B cell (primary cell): ENCODE results near the gene NTMT1. TPM values are rescaled to one million over a fixed set of nuclear protein-coding genes. Genes with fewer than 3 reads are reported as not detected.

Experiments
- ATAC-seq: fragments of 200-7000 bp; cut with Tn5 transposase; one replicate; pipeline ENCODE4 v1.10.0; 2021; ENCODE audit warnings: low read depth, mild to moderate bottlenecking, moderate number of reproducible peaks, moderate library complexity
- CTCF ChIA-PET: fragments of 350-600 bp; sonication (Branson Sonifier 250); formaldehyde crosslinking; loops from one replicate; lab custom pipeline; 2021; ENCODE audit warnings: antibody characterized with exemption, inconsistent platforms; lab: Charles Lee
- POLR2A ChIA-PET: fragments of 350-600 bp; sonication (Branson Sonifier 250); formaldehyde crosslinking; loops from one replicate; lab custom pipeline; 2021; ENCODE audit warnings: antibody characterized with exemption; lab: Charles Lee
- DNase-seq: peaks from one replicate; pipeline ENCODE4 v3.0.0; 2013
- H2AFZ ChIP-seq: 2 replicates; pipeline ENCODE4 v1.6.1; 2012; ENCODE audit warnings: mild to moderate bottlenecking, low read depth, low read length; ENCODE audit not compliant: insufficient read depth, poor library complexity, severe bottlenecking
- H3K27ac ChIP-seq, 2 donors: 1 replicate in 1 of 2; 2 replicates in 1 of 2; pipeline ENCODE4 v1.5.1; 2012 to 2013; ENCODE audit warnings: low read length in 2 of 2, mild to moderate bottlenecking in 2 of 2, moderate library complexity in 1 of 2
- H3K27me3 ChIP-seq, 4 experiments: fragments of 200-600 bp in 1 of 4; sonication (generic) in 1 of 4; replicated peaks in 1 of 4; 1 replicate in 2 of 4; 2 replicates in 2 of 4; pipeline versions ENCODE4 v1.6.1 to v1.7.0; 2013 to 2016; ENCODE audit warnings: low read length in 3 of 4, mild to moderate bottlenecking in 2 of 4, mixed read lengths in 1 of 4, moderate library complexity in 1 of 4; ENCODE audit not compliant: insufficient read depth in 4 of 4, control insufficient read depth in 3 of 4; ENCODE audit errors: control extremely low read depth in 1 of 4
- H3K36me3 ChIP-seq, 2 experiments: replicated peaks in 1 of 2; 1 replicate in 1 of 2; 2 replicates in 1 of 2; pipeline versions ENCODE4 v1.6.1 to v1.7.1; 2013; ENCODE audit warnings: low read length in 1 of 2; ENCODE audit not compliant: insufficient read depth in 2 of 2, control insufficient read depth in 1 of 2; ENCODE audit errors: control extremely low read depth in 1 of 2, extremely low read depth in 1 of 2
- H3K4me1 ChIP-seq, 2 donors: fragments of 200-600 bp in 1 of 2; sonication (generic) in 1 of 2; 1 replicate in 1 of 2; 2 replicates in 1 of 2; pipeline versions ENCODE4 v1.5.1 to v1.6.1; 2013 to 2017; ENCODE audit warnings: low read length in 2 of 2; ENCODE audit not compliant: control insufficient read depth in 2 of 2, insufficient read depth in 2 of 2
- H3K4me2 ChIP-seq: replicated peaks from 2 replicates; pipeline ENCODE3; 2012; ENCODE audit warnings: mild to moderate bottlenecking, low read depth, low read length; ENCODE audit not compliant: poor library complexity, severe bottlenecking
- H3K4me3 ChIP-seq, 5 experiments: fragments of 200-600 bp in 1 of 5; sonication (generic) in 1 of 5; 1 replicate in 3 of 5; 2 replicates in 2 of 5; pipeline versions ENCODE4 v1.5.1 to v1.7.0; 2011 to 2016; ENCODE audit warnings: low read length in 4 of 5, mild to moderate bottlenecking in 4 of 5, low read depth in 2 of 5, control low read depth in 1 of 5, moderate library complexity in 1 of 5; ENCODE audit not compliant: insufficient read depth in 1 of 5; ENCODE audit errors: control extremely low read depth in 1 of 5, extremely low read depth in 1 of 5
- H3K79me2 ChIP-seq: fragments of 200-600 bp; sonication (generic); one replicate; pipeline ENCODE4 v1.6.0; 2016; ENCODE audit warnings: low read length; ENCODE audit not compliant: control insufficient read depth, insufficient read depth
- H3K9ac ChIP-seq: fragments of 200-600 bp; sonication (generic); 2 replicates; pipeline ENCODE4 v1.6.1; 2017; ENCODE audit warnings: mild to moderate bottlenecking, low read length, moderate library complexity
- H3K9me3 ChIP-seq, 3 donors: one replicate each; pipeline versions ENCODE4 v1.6.1 to v1.7.1; 2013; ENCODE audit warnings: low read length in 2 of 3; ENCODE audit not compliant: control insufficient read depth in 2 of 3, insufficient read depth in 1 of 3; ENCODE audit errors: control extremely low read depth in 1 of 3
- H4K20me1 ChIP-seq: 2 replicates; pipeline ENCODE4 v1.6.0; 2012; ENCODE audit warnings: mild to moderate bottlenecking, low read length; ENCODE audit not compliant: insufficient read depth, control insufficient read depth, poor library complexity, severe bottlenecking
- H3K27ac Mint-ChIP-seq: one replicate; pipeline ENCODE4 v1.8.0; 2021; ENCODE audit warnings: mixed read lengths
- H3K27me3 Mint-ChIP-seq: one replicate; pipeline ENCODE4 v1.8.0; 2021; ENCODE audit warnings: mixed read lengths
- H3K4me1 Mint-ChIP-seq: one replicate; pipeline ENCODE4 v1.8.0; 2021; ENCODE audit warnings: mixed read lengths
- H3K4me3 Mint-ChIP-seq: one replicate; pipeline ENCODE4 v1.8.0; 2021; ENCODE audit warnings: mixed read lengths
- H3K9me3 Mint-ChIP-seq: one replicate; pipeline ENCODE4 v1.8.0; 2022; ENCODE audit warnings: mixed read lengths; ENCODE audit not compliant: insufficient read depth
- CTCF ChIP-seq: fragments of 200-600 bp; IDR thresholded peaks from one replicate; pipeline ENCODE4 v1.8.0; 2022; ENCODE audit warnings: antibody characterized with exemption, mild to moderate bottlenecking
- EZH2 ChIP-seq: IDR thresholded peaks from 2 replicates; pipeline ENCODE4 v1.6.1; 2012; ENCODE audit warnings: borderline replicate concordance, low read depth, mild to moderate bottlenecking, moderate library complexity, low read length; ENCODE audit not compliant: insufficient read depth, poor library complexity, severe bottlenecking
- WGBS: methylation state at CpG from one replicate; pipeline ENCODE4 v1.1.5; 2013; ENCODE audit warnings: missing lambda C conversion rate; ENCODE audit not compliant: insufficient coverage; 5-methylcytosine and 5-hydroxymethylcytosine counted together
- intact Hi-C: fragments of 100-400 bp; cut with micrococcal nuclease; formaldehyde crosslinking; loops from one replicate; pipeline ENCODE4 v1.10.0; 2022
- polyA plus RNA-seq: library from polyadenylated mRNA; depleted of rRNA; stranded (reverse); fragments of >200 nt; gene quantifications from 2 replicates; pipeline ENCODE4 v1.2.3, GENCODE V29; 2012
- total RNA-seq, 2 donors: library from RNA; stranded (reverse); fragments of 120-200 nt in 1 of 2; gene quantifications; 1 replicate in 1 of 2; 2 replicates in 1 of 2; pipeline versions ENCODE4 v1.2.3 to v1.2.4, GENCODE V29; 2013 to 2022

Gene NTMT1
- total and polyA plus RNA-seq, 2 donors (not counting 1 experiment from before 2014, with no cell fraction given) = 21.8 to 35.3 TPM

- H3K9me3 ChIP-seq = no peaks in the 10 kb centered on the region
- POLR2A ChIA-PET = no interaction called here
- ATAC-seq (no peak), DNase-seq (no peak)
- intact Hi-C loops = no loop called here
- H3K27me3 ChIP-seq = no peaks in the 10 kb centered on the region
- TF ChIP-seq EZH2 (no peak), CTCF (no peak)
- H3K79me2 ChIP-seq = peaks cover 49% of the 10 kb centered on the region
- no peaks in the 10 kb centered on the region for H3K27me3 Mint-ChIP-seq
- peaks cover 77% of the 10 kb centered on the region for H4K20me1 ChIP-seq
- no peak overlapping the region for H3K4me3 ChIP-seq
- H3K9me3 Mint-ChIP-seq = no peaks in the 10 kb centered on the region
- no peaks in the 10 kb centered on the region for H3K4me1 ChIP-seq
- no peak overlapping the region for H3K9ac ChIP-seq
- CTCF ChIA-PET = interaction anchor here (1.0 kb wide), 1 partner anchor 9 kb away, joined by 4 read pairs; no protein-coding TSS in a partner anchor
- no peak overlapping the region for H3K4me3 Mint-ChIP-seq
- no peak overlapping the region for H3K27ac Mint-ChIP-seq
- 89% methylated on average over 13 of the region's 13 CpGs for WGBS
- no peak overlapping the region for H2AFZ ChIP-seq
- H3K4me2 ChIP-seq = no peak overlapping the region
- peaks cover 25% of the 10 kb centered on the region for H3K4me1 Mint-ChIP-seq
- no peak overlapping the region for H3K27ac ChIP-seq
- peaks cover 2 to 58% of the 10 kb centered on the region in 2 experiments for H3K36me3 ChIP-seq
These were observed 7.9 kb downstream of the NTMT1 start for GRCh38 chr9:129633848-129634247.

GRCh38 chr9:129635099-129636065, 9.4 kb downstream of the NTMT1 start:
- H3K9ac ChIP-seq = no peak overlapping the region
- ATAC-seq (no peak), DNase-seq (no peak)
- intact Hi-C loops = no loop called here
- ChIA-PET CTCF (no interaction called here), POLR2A (interaction anchor here (0.6 kb wide), 1 partner anchor 1385 kb away, joined by 4 read pairs; no protein-coding TSS in a partner anchor)
- H3K27ac ChIP-seq = no peak overlapping the region
- peaks cover 2 to 67% of the 10 kb centered on the region in 2 experiments for H3K36me3 ChIP-seq
- H3K27me3 ChIP-seq = no peaks in the 10 kb centered on the region
- WGBS = 97% methylated on average over 34 of the region's 34 CpGs
- Mint-ChIP-seq H3K4me1 (peaks cover 22% of the 10 kb centered on the region), H3K4me3 (no peak overlapping the region), H3K9me3 (no peaks in the 10 kb centered on the region), H3K27ac (no peak overlapping the region), H3K27me3 (no peaks in the 10 kb centered on the region)
- H3K4me2 ChIP-seq = no peak overlapping the region
- no peak overlapping the region for H3K4me3 ChIP-seq
- H3K9me3 ChIP-seq = no peaks in the 10 kb centered on the region
- TF ChIP-seq CTCF (no peak), EZH2 (no peak)
- no peak overlapping the region for H2AFZ ChIP-seq
- H3K79me2 ChIP-seq = peaks cover 47% of the 10 kb centered on the region
- peaks cover 1 to 3% of the 10 kb centered on the region in 2 donors for H3K4me1 ChIP-seq
- H4K20me1 ChIP-seq = peaks cover 77% of the 10 kb centered on the region
